HG02763 (cell line): Measurements from ENCODE around the gene DISP2.
A peak's percentile ranks its signal among the peaks of the same experiment; 100 is the strongest.

Experiments used
- ATAC-seq: cut with Tn5 transposase; IDR thresholded peaks from one replicate; pipeline ENCODE4 v1.9.1; 2021; ENCODE audit warnings: mild to moderate bottlenecking, moderate library complexity; ENCODE audit not compliant: unreplicated experiment

DISP2 gene, protein sequence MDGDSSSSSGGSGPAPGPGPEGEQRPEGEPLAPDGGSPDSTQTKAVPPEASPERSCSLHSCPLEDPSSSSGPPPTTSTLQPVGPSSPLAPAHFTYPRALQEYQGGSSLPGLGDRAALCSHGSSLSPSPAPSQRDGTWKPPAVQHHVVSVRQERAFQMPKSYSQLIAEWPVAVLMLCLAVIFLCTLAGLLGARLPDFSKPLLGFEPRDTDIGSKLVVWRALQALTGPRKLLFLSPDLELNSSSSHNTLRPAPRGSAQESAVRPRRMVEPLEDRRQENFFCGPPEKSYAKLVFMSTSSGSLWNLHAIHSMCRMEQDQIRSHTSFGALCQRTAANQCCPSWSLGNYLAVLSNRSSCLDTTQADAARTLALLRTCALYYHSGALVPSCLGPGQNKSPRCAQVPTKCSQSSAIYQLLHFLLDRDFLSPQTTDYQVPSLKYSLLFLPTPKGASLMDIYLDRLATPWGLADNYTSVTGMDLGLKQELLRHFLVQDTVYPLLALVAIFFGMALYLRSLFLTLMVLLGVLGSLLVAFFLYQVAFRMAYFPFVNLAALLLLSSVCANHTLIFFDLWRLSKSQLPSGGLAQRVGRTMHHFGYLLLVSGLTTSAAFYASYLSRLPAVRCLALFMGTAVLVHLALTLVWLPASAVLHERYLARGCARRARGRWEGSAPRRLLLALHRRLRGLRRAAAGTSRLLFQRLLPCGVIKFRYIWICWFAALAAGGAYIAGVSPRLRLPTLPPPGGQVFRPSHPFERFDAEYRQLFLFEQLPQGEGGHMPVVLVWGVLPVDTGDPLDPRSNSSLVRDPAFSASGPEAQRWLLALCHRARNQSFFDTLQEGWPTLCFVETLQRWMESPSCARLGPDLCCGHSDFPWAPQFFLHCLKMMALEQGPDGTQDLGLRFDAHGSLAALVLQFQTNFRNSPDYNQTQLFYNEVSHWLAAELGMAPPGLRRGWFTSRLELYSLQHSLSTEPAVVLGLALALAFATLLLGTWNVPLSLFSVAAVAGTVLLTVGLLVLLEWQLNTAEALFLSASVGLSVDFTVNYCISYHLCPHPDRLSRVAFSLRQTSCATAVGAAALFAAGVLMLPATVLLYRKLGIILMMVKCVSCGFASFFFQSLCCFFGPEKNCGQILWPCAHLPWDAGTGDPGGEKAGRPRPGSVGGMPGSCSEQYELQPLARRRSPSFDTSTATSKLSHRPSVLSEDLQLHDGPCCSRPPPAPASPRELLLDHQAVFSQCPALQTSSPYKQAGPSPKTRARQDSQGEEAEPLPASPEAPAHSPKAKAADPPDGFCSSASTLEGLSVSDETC (N-terminal part only)

DNA sequence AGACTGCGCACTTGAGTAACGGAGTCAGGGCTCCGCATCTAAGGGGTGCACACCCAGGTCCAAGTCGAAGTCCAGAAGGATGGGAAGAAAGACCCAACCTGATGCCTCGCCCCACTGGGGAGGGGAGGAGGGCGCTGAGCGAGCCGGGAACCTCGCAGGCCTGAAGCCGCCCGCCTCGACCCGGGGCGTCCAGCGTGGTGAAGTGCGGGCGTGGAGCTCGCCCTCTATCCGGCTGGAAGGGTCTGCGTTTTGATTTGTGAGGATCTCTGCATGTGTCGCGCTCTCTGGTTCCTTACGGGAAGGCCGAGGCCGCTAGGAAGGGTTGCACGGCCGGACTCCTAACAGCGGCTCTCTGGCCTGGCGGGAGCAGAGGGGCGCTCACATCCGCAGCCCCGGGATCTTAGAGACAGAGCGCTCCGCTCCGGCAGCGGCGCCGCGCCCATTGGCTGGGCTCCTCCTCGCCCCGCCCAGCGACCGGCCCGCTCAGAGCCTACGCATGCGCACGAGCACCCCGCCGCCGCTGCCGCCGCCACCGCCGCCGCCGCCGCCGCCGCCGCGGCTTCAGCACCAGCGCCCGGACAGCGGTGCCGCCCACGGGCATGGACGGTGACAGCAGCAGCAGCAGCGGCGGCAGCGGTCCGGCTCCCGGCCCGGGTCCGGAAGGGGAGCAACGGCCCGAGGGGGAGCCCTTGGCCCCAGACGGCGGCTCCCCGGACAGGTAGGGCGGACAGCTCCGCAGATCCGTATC, at the start of gene DISP2:
Gene DISP2 (plus strand): TSS at position 497 of the 748 bp plus-strand sequence. CDS start 103 bp downstream, at position 600.
- peak; percentile 81 for ATAC-seq

GRCh38 chr15:40309344-40309862, 48.6 kb upstream of the DISP2 start:
- ATAC-seq: no peak

- no peak for ATAC-seq
These were observed 47.7 kb upstream of the DISP2 start for GRCh38 chr15:40310001-40310959.

DNA sequence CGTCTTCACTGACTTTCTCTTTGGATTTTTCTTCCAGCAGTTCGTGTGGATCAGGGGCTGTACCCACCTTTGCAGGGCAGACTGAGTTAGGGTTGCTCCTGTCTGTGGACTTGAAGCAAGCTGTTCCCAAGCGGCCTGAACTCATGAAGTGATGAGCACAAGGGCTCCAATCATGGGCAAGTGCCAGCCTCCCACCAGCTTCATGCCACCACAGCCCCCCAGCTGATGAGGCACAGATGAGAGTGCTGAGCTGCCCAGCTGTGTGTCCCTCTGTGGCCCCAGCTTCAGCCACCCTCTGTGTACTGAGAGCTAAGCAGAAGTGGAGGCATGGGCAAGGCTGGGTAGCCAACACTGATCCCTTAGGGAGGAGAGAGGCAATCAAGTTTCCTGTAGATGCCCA, 47.0 kb upstream of the DISP2 start:
- no peak for ATAC-seq

DNA sequence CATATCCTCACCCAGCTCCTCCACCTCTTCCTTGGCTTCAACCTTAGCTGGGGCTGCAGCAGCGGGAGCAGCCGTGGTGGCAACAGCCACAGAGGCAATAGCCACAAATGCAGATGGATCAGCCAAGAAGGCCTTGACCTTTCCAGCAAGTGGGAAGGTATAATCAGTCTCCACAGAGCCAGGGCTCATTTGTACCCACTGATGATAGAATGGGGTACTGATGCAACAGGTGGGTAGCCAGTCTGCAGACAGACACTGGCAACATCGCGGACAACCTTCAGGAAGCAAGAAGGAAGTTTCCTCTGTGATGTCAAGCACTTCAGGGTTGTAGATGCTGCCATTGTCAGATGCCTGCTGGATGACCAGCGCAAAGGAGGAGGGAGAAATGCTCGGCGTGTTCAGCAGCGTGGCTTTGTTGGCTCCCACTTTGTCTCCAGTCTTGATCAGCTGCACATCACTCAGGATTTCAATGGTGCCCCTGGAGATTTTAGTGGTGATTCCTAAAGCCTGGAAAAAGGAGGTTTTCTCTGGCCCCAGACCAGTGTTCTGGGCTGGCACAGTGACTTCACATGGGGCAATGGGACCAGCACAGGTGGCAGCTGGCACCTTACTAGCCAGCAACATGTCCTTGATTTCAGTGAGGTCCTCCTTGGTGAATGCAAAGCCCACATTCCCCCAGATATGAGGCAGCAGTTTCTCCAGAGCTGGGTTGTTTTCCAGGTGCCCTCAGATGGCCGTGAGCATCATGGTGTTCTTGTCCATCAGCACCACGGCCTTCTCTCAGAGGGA, 45.5 kb upstream of the DISP2 start:
- ATAC-seq: no peak

GRCh38 chr15:40313531-40314398, 44.3 kb upstream of the DISP2 start:
- no peak for ATAC-seq

- ATAC-seq: no peak
These were observed 43.2 kb upstream of the DISP2 start for GRCh38 chr15:40314723-40315276.

DNA sequence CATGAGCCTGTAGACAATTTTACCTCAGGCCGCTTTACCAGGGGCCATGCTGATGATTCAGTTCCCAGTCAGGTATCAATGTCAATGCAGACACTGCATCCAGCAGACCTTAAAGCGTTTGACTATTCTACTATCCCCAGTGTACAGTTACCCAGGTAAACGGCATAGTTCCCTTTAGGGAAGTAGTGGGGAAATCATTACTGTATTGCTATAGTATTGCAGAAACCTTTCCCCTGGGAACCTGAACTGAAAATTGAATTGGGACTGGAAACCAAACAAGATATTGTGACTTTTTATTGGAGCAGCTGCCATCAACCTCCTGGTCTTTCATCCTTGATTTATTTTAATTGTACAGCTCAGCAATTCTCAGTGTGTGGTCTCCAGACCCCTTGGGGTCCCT, 41.1 kb upstream of the DISP2 start:
- no peak for ATAC-seq

DNA sequence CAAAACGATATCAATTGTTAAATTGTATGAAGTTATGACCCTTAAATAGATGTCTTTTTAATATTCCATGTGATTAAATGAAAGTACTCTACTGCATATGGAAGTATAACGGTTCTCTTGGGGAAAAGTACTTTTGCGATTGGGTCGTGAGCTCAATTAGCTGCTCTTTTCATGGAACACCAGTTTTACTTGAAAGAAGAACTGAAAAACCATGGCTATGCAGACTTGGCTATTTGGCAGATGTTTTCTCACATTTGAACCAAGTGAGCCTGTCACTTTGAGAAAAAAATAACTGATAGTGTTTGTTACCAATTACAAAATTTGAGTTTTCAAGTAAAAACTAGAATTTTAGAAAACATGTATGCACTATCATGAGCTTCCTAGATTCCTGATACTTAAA, 40.4 kb upstream of the DISP2 start:
- no peak for ATAC-seq

GRCh38 chr15:40320409-40320808, 37.6 kb upstream of the DISP2 start:
- ATAC-seq: no peak

GRCh38 chr15:40320931-40321371, 37.1 kb upstream of the DISP2 start:
- ATAC-seq: no peak

DNA sequence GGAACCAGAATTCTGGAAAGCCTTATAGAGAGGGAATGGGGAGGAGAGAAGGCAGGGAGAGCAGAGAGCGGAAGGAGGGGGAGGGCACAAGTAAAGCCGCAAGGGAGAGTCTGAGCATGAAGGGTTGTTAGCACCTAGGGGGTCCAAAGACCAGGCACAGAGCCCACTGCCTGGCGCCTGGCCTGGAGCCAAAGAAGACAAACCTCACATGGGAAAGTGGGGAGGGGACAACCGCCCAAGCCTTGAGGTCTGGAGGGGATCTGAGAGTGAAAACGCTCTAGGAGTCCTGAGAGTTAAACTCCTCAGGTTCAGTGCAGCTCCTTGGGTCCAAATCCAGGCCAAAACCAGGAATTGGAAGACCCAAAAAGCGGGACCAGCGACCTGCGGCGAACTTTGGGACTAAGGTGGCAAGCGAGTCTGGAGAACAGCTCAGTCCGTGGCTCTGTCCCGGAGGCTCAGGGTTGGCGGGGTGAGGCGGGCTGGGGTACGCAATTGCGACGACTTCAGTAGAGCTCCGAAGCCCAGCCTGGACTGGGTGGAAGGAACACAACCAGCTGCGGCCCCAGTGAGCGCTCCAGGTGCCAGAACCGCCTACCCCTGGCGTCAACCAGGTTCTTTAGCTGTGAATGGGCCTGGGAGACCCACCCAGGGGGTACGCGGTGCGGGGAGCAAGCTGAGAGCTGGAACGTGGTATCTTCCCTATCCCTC, 35.3 kb upstream of the DISP2 start:
- no peak for ATAC-seq

GRCh38 chr15:40323239-40323952, 34.6 kb upstream of the DISP2 start, which contains the start of gene INAFM2:
TSS of gene INAFM2 (plus strand) at chr15:40323692. CDS start at chr15:40324056, 364 bp downstream.
- ATAC-seq: peak; percentile 84

- peak; percentile 6 for ATAC-seq
These were observed 33.8 kb upstream of the DISP2 start for GRCh38 chr15:40323953-40324937.
